HL-60/S4 treated with phorbol 12-myristate 13-acetate at 8.2 ng/mL for 4 days and 3 days (cell line): ENCODE measurements around the gene PTP4A2.
"Not testable (repeated sequence)": the region's sequence is repeated elsewhere in the genome, so short reads cannot be mapped to it uniquely, and the experiment has no call there.

Experiments used
- in situ Hi-C: fragments of 300-500 bp; cut with MboI; formaldehyde crosslinking; loops from 2 replicates; pipeline ENCODE4 v1.15.0; 2022; ENCODE audit warnings: low sequenced_read_pairs

The PTP4A2 gene

DNA sequence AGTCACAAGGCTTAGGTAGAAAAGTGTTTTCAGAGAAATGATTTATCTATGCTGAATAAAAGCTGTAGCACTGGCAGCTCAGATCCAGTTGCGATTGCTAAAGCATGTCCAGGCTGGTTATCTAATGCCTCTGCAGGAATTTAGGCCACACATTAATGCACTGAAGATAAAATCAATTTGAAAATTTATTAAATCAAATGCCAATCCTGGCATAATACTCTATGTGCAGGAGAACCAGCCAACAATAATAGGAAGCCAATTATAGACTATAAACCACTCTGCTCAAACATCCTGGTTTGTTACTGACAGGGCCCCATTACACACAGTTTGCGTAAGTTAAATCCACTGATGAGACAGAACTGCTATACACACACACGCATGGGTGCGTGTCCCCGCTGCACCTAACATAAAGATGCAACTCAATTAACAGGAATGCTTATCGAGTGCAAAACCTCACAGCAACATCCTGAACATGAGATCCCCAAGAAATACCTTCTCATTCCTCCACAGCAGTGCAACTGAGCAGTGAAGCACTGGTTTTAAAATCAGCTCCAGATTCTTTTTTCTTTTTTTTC lies 40.6 kb downstream of the PTP4A2 start:
- in situ Hi-C loops: no loop called here

DNA sequence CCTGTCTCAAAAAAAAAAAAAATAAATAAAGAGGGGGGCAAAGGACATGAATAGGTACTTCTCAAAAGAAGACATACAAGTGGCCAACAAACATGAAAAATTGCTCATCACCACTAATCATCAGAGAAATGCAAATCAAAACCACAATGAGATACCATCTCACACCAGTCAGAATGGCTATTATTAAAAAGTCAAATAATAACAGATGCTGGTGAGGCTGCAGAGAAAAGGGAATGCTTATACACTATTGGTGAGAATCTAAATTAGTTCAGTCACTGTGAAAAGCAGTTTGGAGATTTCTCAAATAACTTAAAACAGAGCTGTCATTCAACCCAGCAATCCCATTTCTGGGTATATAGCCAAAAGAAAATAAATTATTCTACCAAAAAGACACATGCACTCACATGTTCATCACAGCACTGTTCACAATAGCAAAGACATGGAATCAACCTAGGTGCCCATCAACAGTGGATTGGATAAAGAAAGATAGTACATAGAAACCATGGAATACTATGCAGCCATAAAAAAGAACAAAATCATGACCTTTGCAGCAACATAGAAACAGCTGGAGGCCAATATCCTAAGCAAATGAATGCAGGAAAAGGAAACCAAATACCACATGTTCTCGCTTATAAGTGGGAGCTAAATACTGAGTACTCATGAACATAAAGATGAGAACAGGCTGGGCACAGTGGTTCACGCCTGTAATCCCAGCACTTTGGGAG lies 42.5 kb downstream of the PTP4A2 start:
- in situ Hi-C loops: not testable (repeated sequence)

DNA sequence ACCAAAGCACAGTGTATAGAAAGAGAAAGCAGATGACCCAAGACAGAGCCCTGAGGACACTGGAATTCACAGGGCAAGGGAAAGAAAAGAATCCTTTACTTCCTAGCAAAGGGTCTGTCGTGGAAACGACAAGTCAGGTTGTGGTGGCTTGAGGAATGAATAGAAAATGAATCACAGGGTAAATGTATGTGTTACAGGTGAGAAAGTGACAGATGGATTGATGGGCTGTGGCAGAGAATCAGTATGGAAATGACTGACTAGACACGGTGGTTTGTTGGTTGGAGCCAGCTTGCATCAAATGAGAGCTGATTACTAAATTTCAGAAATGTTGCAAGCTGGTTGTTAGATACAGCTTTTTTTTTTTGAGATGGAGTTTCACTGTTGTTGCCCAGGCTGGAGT lies 46.9 kb downstream of the PTP4A2 start:
- in situ Hi-C loops: no loop called here

DNA sequence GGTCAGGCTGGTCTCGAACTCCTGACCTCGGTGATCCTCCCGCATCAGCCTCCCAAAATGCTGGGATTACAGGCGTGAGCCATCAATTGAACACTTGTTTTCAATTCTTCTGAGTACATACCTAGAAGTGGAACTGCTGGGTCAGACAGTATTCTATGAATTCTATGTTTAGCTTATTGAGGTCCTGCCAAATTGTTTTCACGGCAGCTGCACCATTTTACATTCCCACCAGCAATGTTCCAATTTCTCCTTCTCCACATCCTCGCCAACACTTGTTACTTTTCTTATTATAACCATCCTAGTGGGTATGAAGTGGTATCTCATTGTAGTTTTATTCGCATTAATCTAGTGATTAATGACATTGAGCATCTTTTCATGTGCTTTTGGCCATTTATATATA lies 49.9 kb downstream of the PTP4A2 start:
- in situ Hi-C loops: no loop called here

DNA sequence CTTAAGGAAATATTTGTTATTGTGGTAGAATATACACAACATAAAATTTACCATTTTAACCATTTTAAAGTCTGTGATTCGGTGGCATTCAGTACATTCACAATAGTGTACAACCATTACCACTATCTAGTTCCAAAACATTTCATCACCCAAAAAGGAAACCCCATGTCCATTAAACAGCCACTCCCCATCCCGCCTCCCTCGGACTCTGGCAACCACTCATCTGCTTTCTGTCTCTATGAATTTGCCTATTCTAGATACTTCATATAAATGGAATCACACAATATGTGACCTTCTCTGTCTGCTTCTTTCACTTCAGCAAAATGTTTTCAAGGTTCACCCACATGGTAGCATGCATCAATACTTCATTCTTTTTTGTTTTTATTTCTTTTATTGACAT lies 51.3 kb downstream of the PTP4A2 start:
- in situ Hi-C loops: no loop called here

DNA sequence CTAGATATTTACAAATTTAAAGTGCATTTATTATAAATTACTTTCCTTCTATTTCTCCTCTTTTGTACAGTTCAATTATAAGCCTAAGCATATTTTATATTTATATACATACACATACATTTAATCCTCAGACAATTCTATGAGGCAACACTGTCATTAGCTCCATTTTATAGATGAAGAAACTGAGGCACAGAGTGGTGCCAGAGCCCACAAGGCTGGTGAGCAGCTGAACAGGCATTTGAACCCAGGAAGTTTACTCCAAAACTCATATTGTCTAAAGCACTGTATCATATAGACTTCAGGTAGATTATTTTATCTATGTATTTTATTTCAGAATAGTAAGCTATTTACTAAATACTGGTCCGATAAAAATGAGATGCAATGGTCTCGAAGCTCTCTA lies 52.3 kb downstream of the PTP4A2 start:
- in situ Hi-C loops: no loop called here

DNA sequence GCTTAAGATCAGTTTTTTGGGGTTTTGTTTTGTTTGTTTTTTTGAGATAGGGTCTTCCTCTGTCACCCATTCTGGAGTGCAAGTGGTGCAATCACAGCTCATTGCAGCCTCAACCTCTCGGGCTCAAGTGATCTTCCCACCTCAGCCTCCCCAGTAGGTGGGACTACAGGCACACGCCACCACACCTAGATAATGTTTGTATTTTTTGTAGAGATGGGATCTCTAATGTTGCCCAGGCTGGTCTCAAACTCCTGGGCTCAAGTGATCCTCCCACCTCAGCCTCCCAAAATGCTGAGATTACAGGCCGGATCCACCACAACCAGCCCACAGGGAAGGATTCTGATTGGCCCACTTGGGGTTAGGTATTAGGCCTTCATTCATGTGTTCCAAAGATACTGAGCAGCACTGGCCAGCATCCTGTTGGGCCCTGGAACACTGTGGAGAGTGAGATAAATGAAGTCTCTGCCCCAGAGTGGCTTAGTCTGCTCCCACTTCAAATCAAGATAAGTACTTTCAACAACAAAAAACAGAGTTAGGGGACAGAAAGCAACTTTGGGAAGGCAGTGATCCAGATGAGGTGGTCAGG lies 54.7 kb downstream of the PTP4A2 start:
- in situ Hi-C loops: no loop called here

DNA sequence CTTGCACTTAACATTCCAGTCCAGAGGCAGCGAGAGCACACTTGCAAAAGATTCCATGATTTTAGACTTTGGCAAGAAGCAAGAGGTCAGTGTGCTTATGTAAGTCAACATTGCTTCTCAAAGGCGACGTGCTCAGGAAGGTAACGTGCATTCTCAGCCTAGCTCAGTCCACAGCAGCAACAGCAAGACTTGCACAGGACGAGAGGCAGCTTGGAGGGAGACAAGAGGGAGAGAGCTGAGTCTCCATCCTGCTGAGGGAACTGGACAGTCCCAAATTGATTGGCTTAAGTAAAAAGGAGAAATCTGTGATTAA lies 56.5 kb downstream of the PTP4A2 start:
- in situ Hi-C loops: no loop called here

DNA sequence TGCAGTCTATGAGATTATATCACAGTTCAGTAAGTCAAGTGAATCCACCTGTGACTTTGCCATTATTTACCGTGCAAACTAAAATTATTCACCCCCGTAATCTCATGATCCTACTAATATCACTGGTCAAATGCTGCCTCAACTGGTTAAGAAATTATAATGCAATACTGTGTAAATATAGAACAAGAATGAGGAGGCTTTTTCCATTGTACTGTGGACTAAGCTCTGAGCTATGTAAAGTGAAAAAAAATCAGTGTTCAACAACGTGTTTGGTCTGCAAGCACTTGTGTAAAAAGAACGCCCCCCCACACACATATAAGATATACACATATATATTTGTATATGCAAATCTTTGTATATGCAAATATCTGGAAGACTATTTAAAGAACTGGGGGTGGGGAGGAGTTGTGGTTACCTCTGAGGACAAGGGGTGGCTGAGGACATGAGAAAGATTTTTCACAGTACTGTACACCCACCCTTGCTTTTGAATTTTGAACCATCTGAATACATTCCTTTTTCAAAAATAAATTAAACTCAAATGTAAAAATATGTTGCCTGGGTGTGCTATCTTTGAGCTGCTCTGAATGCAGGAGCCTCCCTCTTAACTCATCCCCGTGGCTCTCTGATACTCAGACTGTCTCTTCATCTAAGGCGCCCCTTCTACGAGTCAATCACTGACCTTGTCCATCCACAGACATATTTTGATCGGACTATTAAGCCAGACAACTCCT lies 57.0 kb downstream of the PTP4A2 start:
- in situ Hi-C loops: no loop called here

DNA sequence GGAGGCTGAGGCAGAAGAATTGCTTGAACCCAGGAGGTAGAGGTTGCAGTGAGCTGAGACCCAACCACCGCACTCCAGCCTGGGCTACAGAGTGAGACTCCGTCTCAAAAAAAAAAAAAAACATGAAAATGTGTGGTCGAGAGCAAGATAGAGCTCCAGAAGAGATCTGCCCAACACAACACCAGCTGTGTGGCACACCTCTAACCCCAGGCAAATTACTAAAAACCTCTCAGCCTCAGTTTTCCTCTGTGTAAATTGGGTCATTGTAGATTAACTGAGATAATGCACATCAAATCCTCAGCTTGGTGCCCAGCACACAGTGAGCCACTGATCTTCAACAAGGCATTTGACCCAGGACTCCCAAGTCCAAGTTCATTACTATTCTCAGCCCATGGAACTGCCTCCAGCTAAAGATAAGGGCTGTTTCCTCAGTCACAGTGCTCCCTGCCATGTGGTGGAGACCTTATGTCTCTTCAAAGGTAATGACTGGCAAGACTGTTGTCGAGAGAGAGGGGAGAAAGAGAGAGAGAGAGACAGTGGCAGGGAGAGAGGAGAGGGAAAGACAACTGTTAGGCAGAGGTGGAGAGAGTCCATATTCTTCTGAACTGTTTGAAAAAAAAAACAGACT lies 58.1 kb downstream of the PTP4A2 start:
- in situ Hi-C loops: no loop called here

DNA sequence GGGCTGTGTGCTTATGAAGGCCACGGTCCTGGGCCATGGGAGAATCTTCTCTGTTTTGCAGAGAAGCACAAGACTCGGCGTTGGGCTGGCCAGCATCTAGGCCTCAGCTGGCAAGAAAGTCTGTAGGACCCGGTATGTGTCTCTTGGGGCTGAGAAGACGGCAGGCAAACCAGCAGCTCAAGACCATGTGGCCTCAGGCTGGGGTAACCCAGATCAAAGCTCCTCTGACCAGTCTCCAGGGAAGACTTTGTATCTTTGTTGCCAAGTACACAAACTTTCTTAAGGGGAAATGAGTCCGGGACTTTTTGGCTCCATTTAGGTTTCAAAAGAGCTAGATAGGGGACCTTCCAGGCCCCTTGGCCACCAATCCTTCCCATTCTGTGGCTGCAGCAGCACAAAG lies 60.1 kb downstream of the PTP4A2 start:
- in situ Hi-C loops: no loop called here

DNA sequence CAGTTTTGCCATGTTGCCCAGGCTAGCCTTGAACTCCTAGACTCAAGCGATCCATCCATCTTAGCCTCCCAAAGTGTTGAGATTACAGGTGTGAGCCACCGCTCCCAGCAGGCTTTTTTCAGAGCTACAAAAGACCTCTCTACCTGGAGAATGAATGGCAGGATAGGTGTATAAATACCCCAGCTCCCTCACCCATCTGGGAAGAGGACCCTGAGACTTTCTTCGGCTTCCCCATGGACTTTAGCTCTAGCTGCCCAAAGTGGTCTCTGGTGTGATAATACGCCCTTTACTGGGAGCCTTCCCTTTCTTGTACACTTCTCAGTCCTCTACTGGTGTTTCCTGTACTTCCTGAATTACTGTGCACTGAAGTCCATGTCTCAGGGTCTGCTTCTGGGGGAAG lies 60.6 kb downstream of the PTP4A2 start:
- in situ Hi-C loops: no loop called here

DNA sequence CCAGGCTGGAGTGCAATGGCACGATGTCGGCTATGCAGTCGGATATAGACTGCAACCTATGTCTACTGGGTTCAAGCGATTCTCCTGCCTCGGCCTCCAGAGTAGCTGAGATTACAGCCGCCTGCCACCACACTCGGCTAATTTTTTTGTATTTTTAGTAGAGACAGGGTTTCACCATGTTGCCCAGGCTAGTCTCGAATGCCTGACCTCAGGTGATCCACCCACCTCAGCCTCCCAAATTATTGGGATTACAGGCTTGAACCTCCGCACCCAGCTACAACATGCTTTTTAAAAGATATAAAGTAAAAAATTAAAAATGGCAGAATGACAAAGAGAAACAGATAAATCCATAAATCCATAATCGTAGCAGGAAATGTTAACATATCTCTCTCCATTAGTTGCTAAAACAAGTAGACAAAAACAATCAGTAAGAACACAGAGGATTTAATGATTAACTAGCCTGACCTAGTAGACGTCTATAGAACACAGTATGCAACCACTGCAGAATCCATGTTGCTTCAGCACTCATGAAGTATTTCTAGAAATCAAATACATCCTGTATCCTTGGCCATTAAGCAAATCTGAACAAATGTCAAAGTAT lies 62.4 kb downstream of the PTP4A2 start:
- in situ Hi-C loops: no loop called here

DNA sequence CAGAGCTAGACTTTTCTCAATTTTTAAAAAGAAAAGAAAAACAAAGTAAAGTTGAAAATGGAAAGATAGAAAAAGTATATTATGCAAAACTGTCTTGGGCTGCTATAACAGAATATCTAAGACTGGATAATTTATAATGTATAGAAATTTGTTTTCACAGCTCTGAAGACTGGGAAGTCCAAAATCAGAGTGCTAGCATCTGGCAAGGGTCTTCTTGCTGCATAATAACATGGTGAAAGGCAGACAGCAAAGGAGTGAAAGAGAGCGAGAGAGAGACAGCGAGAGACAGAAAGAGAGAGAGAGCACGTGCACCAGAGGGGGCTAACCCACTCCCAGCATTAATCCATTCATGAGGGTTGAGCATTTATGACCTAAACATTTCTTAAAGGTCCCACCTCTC lies 63.2 kb downstream of the PTP4A2 start:
- in situ Hi-C loops: no loop called here

DNA sequence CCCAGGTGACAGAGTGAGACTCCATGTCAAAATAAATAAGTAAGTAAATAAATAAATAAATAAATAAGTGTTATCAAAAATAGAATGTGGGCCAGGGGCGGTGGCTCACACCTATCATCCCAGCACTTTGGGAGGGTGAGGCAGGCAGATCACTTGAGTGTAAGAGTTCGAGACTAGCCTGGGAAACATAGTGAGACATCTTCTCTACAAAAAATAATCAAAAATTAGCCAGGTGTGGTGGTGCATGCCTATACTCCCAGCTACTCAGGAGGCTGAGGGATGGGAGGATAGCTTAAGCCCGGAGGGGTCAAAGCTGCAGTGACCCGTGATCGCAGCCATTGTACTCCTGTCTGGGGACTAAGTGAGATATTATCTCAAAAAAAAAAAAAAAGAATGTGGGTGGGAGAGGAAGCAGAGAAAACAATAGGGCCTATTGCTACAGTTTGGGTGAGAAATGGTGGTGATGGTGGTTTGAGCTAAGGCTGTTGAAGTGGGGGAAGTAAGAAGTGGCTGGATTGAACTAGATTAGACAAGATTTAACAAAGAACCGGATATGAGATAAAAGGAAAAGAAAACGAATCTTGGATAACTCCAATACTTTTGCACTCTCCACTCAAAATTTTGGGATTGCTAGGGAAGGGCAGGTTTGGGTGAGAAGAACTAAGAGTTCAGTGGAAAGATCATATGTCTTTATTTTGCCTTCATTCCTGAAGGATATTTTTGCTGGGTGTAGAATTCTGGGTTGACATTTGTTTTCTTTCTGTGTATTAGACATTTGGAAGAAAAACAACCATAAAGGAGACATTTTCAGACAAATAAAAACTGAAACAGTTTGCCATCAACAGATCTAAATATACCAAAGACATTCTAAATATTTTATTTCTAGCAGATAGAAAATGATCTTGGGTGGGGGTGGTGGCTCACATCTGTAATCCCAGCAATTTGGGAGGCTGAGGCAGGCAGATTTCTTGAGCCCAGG lies 65.2 kb downstream of the PTP4A2 start:
- in situ Hi-C loops: no loop called here

DNA sequence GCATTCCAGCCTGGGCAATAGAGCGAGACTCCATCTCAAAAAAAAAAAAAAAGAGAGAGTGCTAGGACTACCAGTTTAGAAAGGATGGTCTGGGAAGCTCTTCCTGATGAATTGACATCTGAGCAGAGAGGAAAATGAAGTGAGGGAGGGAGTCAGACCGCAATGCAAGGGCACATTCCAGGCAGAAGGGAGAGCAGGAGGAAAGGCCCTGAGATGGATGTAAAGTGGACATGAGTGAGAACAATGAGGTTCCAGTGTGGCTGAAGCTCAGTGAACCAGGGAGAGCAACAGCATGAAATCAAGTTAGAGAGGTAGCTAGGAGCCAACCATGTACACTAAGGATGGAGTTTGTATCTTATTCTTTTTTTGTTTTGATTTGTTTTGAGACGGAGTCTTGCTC lies 66.5 kb downstream of the PTP4A2 start:
- in situ Hi-C loops: no loop called here

DNA sequence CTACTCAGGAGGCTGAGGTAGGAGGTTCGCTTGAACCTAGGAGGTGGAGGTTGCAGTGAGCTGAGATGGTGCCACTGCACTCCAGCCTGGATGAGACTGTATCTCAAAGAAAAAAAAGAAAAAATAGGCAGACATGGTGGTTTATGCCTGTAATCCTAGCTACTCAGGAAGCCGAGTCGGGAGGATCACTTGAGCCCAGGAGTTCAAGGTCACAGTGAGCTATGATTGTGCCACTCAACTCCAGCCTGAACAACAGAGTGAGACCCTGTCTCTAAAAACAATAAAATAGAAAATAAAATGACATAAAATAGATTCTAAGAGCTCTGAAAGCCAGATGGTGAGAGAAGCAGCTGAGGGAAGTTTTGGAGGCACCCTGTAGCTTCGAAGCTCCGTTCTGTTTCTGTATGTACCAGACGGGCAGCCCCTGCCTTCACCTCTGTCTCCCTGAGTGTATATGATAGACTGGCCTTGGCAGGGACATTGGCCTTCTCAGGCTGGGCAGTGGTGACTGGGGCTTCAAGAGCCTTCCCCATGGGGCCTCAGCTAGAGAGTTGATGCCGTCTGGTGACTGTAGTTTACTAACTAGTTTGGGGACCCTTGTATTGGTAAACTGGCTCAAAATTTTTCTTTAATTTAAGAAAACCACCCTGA lies 68.0 kb downstream of the PTP4A2 start:
- in situ Hi-C loops: no loop called here

DNA sequence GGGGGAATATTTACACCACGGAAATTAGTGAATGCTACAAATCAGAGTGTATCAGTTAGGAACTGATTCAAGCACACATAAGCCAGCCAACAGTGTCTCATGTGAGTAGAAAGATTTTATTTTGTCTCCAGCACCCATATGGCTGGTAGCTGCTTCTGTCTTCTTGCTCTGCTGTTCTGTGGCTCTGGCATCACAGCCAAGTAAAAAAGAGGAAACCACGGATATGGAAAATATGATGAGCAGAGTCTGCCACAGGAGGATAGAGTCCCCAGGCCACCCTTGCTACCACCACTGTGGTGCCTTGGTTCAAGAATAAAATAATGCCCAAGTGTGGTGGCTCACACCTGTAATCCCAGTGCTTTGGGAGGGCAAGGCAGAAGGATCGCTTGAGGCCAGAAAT lies 68.7 kb downstream of the PTP4A2 start:
- in situ Hi-C loops: no loop called here

DNA sequence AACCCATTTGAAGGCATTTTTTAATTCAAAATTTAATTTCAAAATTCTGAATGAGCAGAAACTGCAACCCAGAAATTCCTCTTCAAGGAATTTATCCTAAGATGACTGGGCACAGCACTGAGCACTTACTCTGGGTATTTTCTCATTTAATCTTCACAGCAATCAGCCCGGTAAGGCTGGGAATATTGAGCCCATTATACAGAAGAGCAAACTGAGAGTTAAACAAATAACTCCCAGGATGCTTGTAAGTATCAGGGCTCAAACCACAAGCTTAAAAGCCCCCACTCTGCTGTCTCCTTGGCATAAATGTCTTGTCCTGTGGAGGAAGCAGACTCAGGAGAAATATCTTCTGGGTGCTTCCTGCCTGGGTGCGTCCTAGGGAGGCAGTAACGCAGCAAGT lies 69.3 kb downstream of the PTP4A2 start:
- in situ Hi-C loops: no loop called here

DNA sequence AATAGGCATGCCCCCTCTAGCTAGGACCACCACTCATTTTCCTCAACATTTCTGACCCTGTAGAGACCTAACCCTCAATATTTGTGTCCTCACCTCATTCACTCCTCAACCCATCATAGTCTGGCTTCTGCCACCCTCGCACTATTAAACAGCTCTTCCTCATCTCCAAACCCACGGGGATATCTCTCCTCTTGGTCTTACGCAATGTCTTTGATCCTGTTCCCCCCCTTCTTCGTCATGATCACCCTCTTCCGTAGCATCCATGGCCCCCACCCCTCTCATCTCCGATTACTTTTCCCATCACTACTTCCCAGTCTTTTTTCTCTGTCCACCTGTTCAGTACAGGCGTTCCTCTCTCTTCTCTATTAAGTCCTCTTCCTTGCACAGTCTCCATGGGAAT lies 70.6 kb downstream of the PTP4A2 start:
- in situ Hi-C loops: no loop called here
